ENCODE measurements around the gene GRM7.

GRM7 gene

GRCh38 chr3:7693976-7694375 is 833.1 kb downstream of the GRM7 start:
- no peak for DNase-seq (ENCODE audit: insufficient read length, low spot score)
- no peak for FAIRE-seq

- DNase-seq (ENCODE audit: insufficient read length, low spot score) (no peak), FAIRE-seq (no peak)
These were observed 834.1 kb downstream of the GRM7 start for GRCh38 chr3:7695049-7695448.

GRCh38 chr3:7696320-7696719 is 835.4 kb downstream of the GRM7 start:
- DNase-seq (ENCODE audit: insufficient read length, low spot score) (no peak), FAIRE-seq (no peak)

GRCh38 chr3:7697548-7697947 is 836.6 kb downstream of the GRM7 start:
- FAIRE-seq (no peak), DNase-seq (ENCODE audit: insufficient read length, low spot score) (no peak)

- no peak for DNase-seq (ENCODE audit: insufficient read length, low spot score)
- FAIRE-seq: no peak
These were observed 839.6 kb downstream of the GRM7 start for GRCh38 chr3:7700539-7700938.

GRCh38 chr3:7700977-7701376 is 840.1 kb downstream of the GRM7 start:
- no peak for DNase-seq (ENCODE audit: insufficient read length, low spot score)
- no peak for FAIRE-seq

- DNase-seq (ENCODE audit: insufficient read length, low spot score): no peak
These were observed 846.3 kb downstream of the GRM7 start for GRCh38 chr3:7707187-7707586.

GRCh38 chr3:7709376-7710082 is 848.6 kb downstream of the GRM7 start:
- no peak for DNase-seq (ENCODE audit: insufficient read length, low spot score)
- FAIRE-seq: no peak

More at GRCh38 chr3:7707187-7707586, 846.3 kb downstream of the GRM7 start:
- no peak for FAIRE-seq

GRCh38 chr3:7710284-7710683 is 849.4 kb downstream of the GRM7 start:
- DNase-seq (ENCODE audit: insufficient read length, low spot score) (no peak), FAIRE-seq (no peak)

GRCh38 chr3:7713724-7714123 is 852.8 kb downstream of the GRM7 start:
- no peak for FAIRE-seq

GRCh38 chr3:7720649-7721297 is 859.9 kb downstream of the GRM7 start:
- FAIRE-seq (no peak), DNase-seq (ENCODE audit: insufficient read length, low spot score) (no peak)

More at GRCh38 chr3:7713724-7714123, 852.8 kb downstream of the GRM7 start:
- no peak for DNase-seq (ENCODE audit: insufficient read length, low spot score)

GRCh38 chr3:7721869-7722268 is 861.0 kb downstream of the GRM7 start:
- no peak for DNase-seq (ENCODE audit: insufficient read length, low spot score)
- FAIRE-seq: no peak

GRCh38 chr3:7728566-7729519 is 867.9 kb downstream of the GRM7 start:
- FAIRE-seq (no peak), DNase-seq (ENCODE audit: insufficient read length, low spot score) (no peak)

- no peak for DNase-seq (ENCODE audit: insufficient read length, low spot score)
- FAIRE-seq: no peak
These were observed 873.0 kb downstream of the GRM7 start for GRCh38 chr3:7733933-7734332.

- FAIRE-seq (no peak), DNase-seq (ENCODE audit: insufficient read length, low spot score) (no peak)
These were observed 873.5 kb downstream of the GRM7 start for GRCh38 chr3:7734456-7734855.

- FAIRE-seq (no peak), DNase-seq (ENCODE audit: insufficient read length, low spot score) (no peak)
These were observed 876.3 kb downstream of the GRM7 start for GRCh38 chr3:7737263-7737662.

- no peak for DNase-seq (ENCODE audit: insufficient read length, low spot score)
- no peak for FAIRE-seq
These were observed 878.8 kb downstream of the GRM7 start for GRCh38 chr3:7739754-7740153.

- DNase-seq (ENCODE audit: insufficient read length, low spot score) (no peak), FAIRE-seq (no peak)
These were observed 879.5 kb downstream of the GRM7 start for GRCh38 chr3:7740458-7740857.

- DNase-seq (ENCODE audit: insufficient read length, low spot score): no peak
- FAIRE-seq: no peak
These were observed 883.9 kb downstream of the GRM7 start for GRCh38 chr3:7744850-7745249.

- FAIRE-seq (no peak), DNase-seq (ENCODE audit: insufficient read length, low spot score) (no peak)
These were observed 884.8 kb downstream of the GRM7 start for GRCh38 chr3:7745711-7746110.

- FAIRE-seq (no peak), DNase-seq (ENCODE audit: insufficient read length, low spot score) (no peak)
These were observed 889.2 kb downstream of the GRM7 start for GRCh38 chr3:7749931-7750695.

Measured in GM19239 (cell line).